Skeletal muscle tissue (tissue), 4 donors: Measurements from ENCODE around the gene ALS2CL. TPM values are rescaled to one million over a fixed set of nuclear protein-coding genes. Genes with fewer than 3 reads are reported as not detected.

Experiments
- H3K27ac ChIP-seq: one replicate; pipeline ENCODE4 v1.7.0; 2013; ENCODE audit warnings: mild to moderate bottlenecking, low read depth, low read length, inconsistent platforms
- H3K27me3 ChIP-seq, 3 donors: one replicate each; pipeline ENCODE4 v1.7.0; 2013; ENCODE audit warnings: low read length in 3 of 3; ENCODE audit not compliant: control insufficient read depth in 3 of 3, insufficient read depth in 3 of 3
- H3K36me3 ChIP-seq, 3 donors: one replicate each; pipeline ENCODE4 v1.7.0; 2013; ENCODE audit warnings: low read length in 3 of 3; ENCODE audit not compliant: control insufficient read depth in 3 of 3, insufficient read depth in 3 of 3
- H3K4me1 ChIP-seq, 3 donors: one replicate each; pipeline ENCODE4 v1.7.0; 2013; ENCODE audit warnings: low read length in 3 of 3, mild to moderate bottlenecking in 3 of 3; ENCODE audit not compliant: control insufficient read depth in 3 of 3, insufficient read depth in 3 of 3
- H3K4me3 ChIP-seq, 3 donors: one replicate each; pipeline ENCODE4 v1.7.0; 2013; ENCODE audit warnings: low read length in 3 of 3
- H3K9ac ChIP-seq, 3 donors: one replicate each; pipeline ENCODE4 v1.7.0; 2013; ENCODE audit warnings: low read length in 3 of 3, mild to moderate bottlenecking in 3 of 3, moderate library complexity in 2 of 3, low read depth in 1 of 3
- H3K9me3 ChIP-seq, 3 donors: one replicate each; pipeline ENCODE4 v1.7.0; 2013; ENCODE audit warnings: low read length in 3 of 3; ENCODE audit not compliant: control insufficient read depth in 3 of 3
- total RNA-seq: library from RNA; depleted of rRNA; stranded (reverse); fragments of >200 nt; gene quantifications from one replicate; pipeline ENCODE4 v1.2.3, GENCODE V29; 2014
- donor health status: Osteomylitis.

ALS2CL gene
- total RNA-seq, 1 donor from 2014 or later: 5.2 TPM

DNA sequence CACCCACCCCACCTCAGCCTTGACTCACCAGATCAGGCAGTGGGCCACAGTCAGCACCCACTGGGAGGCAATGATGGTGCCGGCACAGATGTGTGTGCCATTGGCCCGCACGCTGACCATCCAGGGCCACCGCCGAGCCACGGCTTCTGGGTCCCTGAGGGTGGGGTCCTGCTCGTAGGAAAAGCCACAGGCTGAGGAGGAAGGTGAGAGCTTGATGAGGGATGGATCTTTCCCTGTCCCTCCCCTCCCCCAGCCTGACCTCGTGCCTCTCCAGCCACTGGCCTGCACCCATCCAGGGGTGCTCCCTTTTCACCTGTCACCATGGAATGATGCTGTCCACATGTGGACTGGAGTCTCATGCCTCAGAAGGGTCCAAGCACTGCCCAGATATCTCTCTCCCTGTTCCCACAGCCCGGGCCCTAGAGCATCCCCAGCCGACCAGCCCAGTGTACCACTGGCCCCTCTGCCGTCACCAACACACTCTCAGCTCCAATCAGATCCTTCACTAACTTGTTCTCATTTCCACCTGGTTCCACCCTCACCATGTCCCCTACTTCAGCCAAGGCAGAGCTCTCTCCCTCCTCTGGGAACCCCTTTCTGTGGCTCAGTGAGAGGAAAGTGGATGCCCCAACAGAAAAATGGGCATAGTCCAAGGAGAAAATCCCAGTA is 22.2 kb upstream of the ALS2CL start:
- Histone ChIP-seq H3K9ac (peak overlapping the region in 1 of 3 donors; percentile 40), H3K27ac (no peak overlapping the region), H3K27me3 (peaks cover 0 to 19% (median 15%) of the 10 kb centered on the region in 3 donors), H3K9me3 (no peaks in the 10 kb centered on the region), H3K36me3 (no peaks in the 10 kb centered on the region), H3K4me1 (peaks cover 2 to 10% (median 7%) of the 10 kb centered on the region in 3 donors), H3K4me3 (no peak overlapping the region)

DNA sequence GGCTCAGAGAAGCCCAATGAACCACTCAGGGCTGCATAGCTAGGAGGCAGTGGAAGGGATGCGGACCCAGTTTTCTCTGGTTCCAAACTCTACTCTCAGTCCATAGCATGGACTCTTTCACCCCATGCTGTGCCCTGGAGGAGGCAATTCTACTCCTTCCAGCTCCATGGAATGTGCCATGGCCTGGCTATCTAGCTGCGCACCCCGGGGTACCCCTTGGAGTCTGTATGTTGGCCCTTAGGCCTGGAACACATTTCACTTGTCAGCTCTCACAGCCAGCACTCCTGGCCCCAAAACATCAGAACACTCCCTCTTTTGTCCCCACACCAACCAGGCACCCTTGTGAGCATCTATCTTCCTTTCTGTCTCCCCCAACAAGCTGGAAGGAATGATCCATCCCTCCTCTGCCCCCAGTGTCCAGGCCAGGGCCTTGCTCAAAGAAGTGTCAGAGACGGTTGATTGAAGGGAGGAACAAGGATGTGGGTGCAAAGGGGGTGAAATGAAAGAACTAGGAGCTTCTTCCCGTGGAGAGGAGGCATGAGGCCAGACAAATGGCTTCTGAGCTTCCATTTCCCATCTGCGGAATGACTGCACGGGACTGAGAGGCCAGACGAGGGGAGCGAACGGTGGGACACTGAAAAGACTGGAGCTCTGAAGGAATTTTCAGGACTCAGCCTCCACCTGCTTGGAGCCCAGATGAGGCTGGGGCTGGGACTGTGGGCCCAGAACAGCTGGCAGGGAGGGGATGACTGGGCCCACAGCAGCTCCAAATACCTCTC is 21.4 kb upstream of the ALS2CL start:
- Histone ChIP-seq H3K36me3 (no peaks in the 10 kb centered on the region), H3K27ac (no peak overlapping the region), H3K4me1 (peaks cover 2 to 10% (median 7%) of the 10 kb centered on the region in 3 donors), H3K4me3 (no peak overlapping the region), H3K9me3 (no peaks in the 10 kb centered on the region), H3K27me3 (peaks cover 0 to 19% (median 14%) of the 10 kb centered on the region in 3 donors), H3K9ac (no peak overlapping the region)

DNA sequence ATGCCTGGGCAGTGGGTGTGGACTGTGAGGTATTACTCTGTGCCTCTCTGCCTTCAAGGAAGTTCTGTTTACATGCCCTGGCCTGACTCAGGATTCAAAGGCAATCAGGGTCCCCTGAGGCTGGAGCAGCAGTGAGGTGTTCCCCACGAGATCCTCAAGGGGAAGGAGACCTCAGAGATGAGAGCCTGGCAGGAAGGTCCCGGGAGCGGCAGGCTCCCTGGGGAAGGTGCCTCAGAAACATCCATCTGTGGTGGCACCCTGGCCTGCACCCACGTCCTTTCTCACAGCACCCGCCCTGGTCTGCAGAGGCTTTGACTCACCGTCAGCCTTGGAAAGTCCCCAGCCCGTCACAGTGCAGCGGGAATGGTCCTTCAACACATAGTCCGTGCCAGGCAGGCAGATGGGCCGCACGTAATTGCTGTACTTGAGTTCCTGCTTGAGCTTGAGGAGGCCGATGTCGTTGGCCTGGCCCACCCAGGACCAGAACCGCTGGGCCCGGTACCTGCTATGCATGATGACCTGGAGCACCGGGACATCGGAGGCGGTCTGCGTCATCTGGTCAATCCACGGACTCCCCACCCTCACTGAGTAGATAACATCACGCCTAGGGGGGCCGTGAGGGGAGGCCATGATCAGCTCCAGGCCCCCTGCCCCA is 20.5 kb upstream of the ALS2CL start:
- peaks cover 0 to 13% (median 12%) of the 10 kb centered on the region in 3 donors for H3K27me3 ChIP-seq

DNA sequence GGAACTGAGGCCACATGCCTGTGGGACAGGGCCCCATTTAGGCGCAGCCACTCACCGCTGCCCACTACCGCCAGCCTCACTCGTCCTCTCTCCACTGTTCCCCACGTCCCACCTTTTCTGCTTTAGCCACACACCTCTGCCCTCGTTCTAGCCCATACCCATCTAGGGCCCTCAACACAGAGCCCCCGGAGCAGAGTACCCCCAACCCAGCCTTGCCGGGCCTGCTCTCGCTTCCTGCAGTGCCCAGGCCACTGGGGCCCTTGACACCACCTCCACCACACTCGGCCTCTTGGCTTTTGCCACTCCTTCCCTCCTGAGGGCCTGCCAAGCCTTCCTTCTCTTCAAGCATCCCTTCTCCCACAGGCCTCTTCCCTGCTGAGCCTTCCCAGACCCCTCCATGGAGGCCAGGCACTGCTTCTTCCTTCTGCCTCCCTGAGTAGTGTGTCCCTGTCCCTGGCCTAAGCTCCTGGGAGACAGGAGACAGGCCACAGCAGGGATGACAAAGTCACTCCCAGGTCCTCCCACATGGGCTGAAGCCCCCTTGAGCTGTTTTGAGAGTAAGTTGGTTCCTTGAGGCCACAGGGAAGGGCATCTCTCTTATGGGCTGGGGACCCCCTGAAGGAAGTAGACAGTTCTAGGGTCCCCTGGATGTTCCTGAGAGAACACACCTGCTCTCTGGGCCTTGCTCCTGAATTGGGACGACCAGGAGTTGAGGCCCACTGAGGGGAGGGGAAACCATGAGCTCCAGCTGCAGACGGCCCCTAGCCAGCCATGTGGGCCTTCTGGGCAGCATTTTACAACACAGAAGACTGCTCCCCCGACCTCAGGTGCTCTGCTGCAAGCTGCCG is 19.8 kb upstream of the ALS2CL start:
- no peaks in the 10 kb centered on the region for H3K9me3 ChIP-seq
- H3K4me1 ChIP-seq: peaks cover 9 to 18% (median 15%) of the 10 kb centered on the region in 3 donors
- no peaks in the 10 kb centered on the region for H3K36me3 ChIP-seq
- H3K27ac ChIP-seq: no peak overlapping the region
- no peak overlapping the region for H3K4me3 ChIP-seq
- no peak overlapping the region for H3K9ac ChIP-seq
- peaks cover 0 to 12% (median 10%) of the 10 kb centered on the region in 3 donors for H3K27me3 ChIP-seq

More for the DNA sequence above, 20.5 kb upstream of the ALS2CL start:
- no peak overlapping the region for H3K4me3 ChIP-seq
- H3K9ac ChIP-seq: no peak overlapping the region
- H3K9me3 ChIP-seq: no peaks in the 10 kb centered on the region
- H3K4me1 ChIP-seq: peaks cover 2 to 10% (median 8%) of the 10 kb centered on the region in 3 donors
- H3K36me3 ChIP-seq: no peaks in the 10 kb centered on the region
- no peak overlapping the region for H3K27ac ChIP-seq

DNA sequence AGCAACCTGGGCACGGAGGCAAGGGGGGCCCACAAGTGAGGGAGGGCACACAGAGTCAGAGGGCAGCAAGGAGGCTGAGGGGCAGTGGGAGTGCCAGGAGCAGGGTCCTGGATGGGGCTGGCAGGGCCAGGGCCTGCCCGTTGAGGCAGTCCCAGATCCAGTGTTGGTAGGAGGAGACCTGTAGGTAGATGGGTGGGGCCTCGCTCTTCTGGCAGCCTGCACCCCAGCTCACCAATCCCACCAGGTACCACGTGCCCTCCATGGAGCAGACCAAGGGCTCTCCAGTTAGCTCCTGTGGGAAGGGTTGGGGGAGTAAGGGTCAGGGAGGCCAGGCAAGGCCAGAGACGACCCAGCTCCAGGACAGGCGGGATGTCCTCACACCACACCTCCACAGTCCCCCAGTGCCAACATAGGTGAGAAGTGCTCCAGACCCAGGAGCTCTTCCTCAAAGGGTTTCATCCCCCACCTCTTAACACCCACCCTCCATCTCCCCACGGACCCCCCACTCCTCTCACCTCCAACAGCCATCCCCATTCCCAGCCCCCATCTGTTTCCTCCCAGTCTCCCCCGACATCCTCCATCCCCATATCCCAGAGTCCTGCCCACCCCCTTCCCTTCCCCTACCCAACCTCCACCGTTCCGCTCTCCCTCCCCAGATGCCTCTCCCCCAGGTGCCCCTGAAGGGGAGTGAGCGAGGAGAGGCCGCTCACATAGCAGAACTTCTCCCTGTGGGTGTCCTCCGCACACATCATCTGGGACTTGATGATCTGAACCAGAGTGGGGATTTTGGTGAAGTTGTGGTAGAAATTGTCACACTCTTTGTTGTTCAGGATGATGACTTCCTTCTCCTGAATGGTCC is 18.9 kb upstream of the ALS2CL start:
- Histone ChIP-seq H3K4me1 (peaks cover 17 to 27% (median 24%) of the 10 kb centered on the region in 3 donors), H3K27ac (no peak overlapping the region), H3K36me3 (no peaks in the 10 kb centered on the region), H3K4me3 (no peak overlapping the region), H3K9ac (no peak overlapping the region), H3K9me3 (no peaks in the 10 kb centered on the region), H3K27me3 (peaks cover 0 to 5% (median 2%) of the 10 kb centered on the region in 3 donors)

DNA sequence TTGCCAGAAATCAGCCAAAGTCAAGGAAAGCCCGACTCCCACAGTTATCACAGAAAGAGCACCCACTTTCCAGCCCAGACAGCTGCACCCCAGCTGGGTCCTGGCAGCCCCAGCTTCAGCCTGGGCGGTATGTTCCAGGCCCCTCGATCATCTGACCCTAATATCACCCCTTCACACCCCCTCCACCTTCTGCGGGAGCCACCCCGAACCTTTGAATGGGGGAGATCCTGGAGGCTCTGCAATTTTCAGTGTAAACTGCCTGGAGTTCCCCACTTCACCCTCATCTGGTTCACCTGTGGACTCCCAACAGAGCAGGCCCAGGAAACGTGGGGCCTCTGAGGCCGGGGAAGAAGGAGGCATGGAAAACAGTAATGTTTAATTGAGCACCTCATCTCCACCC is 18.3 kb upstream of the ALS2CL start:
- H3K36me3 ChIP-seq: no peaks in the 10 kb centered on the region
- H3K4me1 ChIP-seq: peaks cover 19 to 31% (median 26%) of the 10 kb centered on the region in 3 donors
- H3K27me3 ChIP-seq: peaks cover 0 to 4% (median 0%) of the 10 kb centered on the region in 3 donors
- H3K9me3 ChIP-seq: no peaks in the 10 kb centered on the region
- H3K4me3 ChIP-seq: no peak overlapping the region
- peak overlapping the region in 1 of 3 donors; percentile 25 for H3K9ac ChIP-seq
- H3K27ac ChIP-seq: no peak overlapping the region

DNA sequence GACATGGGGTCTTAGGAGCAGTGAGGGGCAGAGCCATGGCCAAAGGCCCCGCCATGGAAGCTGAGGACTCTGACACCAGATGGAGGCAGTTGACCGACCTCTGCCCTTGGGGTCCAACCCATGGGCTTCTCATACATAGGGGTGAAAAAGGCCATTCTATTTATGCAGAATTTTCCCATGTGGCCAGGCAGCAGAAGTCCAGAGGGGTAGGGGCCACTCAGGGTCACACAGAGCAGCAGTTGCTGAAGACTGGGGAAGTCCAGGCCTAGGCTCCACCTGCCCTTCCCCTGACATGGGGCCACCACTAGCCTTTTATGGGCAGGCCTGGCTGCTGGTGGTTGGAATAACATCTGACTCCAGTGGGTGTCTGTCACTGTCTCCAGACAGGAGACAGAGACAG is 17.8 kb upstream of the ALS2CL start:
- H3K27me3 ChIP-seq: peaks cover 0 to 4% (median 0%) of the 10 kb centered on the region in 3 donors
- peak overlapping the region in 1 of 3 donors; percentile 25 for H3K9ac ChIP-seq
- no peaks in the 10 kb centered on the region for H3K9me3 ChIP-seq
- no peak overlapping the region for H3K27ac ChIP-seq
- no peaks in the 10 kb centered on the region for H3K36me3 ChIP-seq
- peaks cover 19 to 33% (median 26%) of the 10 kb centered on the region in 3 donors for H3K4me1 ChIP-seq
- H3K4me3 ChIP-seq: no peak overlapping the region

DNA sequence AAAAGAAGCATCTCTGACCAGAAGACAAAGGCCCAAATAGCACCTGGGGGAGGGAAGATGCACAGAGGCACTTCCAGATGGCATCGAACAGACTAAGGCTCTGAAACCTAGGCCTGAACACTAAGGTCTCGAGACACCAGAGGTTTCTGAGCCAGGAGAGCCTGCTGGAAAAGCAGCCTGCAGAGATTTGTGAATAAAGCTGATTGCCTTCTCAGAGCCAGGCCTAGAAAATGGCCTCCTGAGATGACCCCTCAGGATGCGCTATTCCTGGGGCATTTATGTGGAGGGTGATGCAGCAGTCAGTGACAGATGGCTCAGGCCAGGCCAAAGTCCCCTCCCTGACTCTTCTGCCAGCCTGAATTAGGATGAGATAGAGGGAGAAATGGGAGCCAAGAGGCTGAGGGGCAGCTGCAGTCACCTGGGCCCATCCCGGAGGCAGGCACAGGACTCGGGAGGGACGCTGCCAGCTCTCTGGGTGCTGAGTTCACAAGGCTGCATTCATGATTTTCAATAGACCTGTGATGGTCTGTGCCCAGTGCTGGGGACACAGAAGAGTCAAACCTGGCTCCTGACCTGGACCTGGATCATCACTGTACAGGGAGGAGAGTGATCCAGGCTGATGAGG is 17.3 kb upstream of the ALS2CL start:
- peaks cover 0 to 4% (median 0%) of the 10 kb centered on the region in 3 donors for H3K27me3 ChIP-seq
- no peak overlapping the region for H3K27ac ChIP-seq
- H3K9ac ChIP-seq: peak overlapping the region in 1 of 3 donors; percentile 1
- no peaks in the 10 kb centered on the region for H3K36me3 ChIP-seq
- no peaks in the 10 kb centered on the region for H3K9me3 ChIP-seq
- H3K4me1 ChIP-seq: peaks cover 19 to 38% (median 29%) of the 10 kb centered on the region in 3 donors
- no peak overlapping the region for H3K4me3 ChIP-seq
